NCI-H82 (cell line): Measurements from ENCODE around the gene PAOX.

ENCODE experiments used
- DNase-seq: peaks from one replicate; lab custom pipeline; 2025; lab: John Stamatoyannopoulos, UW

PAOX gene

DNA sequence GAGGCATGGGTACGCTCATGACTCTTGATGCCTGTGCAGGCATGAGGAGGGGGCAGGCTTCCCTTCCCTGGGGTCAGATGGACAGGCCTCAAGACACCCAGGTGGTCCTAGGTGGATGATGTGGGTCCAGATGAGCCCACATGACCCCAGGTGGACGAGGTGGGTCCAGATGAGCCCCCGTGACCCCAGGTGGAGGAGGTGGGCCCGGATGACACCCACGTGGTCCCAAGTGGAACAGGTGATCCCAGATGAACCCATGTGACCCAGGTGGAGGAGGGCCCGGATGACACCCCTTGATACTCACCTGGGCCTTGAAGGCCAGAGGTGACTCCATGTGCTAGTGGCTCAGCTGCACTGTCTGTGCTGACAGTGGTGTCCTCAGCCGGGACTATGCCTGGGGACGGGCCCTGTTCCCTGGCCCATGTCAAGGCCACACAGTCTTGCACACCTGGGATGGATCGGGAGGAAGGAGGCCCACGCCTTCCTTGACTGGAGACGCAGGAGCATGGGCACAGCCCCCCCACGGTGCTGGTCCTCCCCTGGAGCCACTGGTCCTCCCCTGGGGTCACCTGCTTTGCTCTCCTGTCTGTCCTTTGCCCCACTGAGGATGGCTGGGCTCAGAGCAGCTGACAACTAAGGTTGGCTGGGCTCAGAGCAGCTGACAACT, 28.6 kb upstream of the PAOX start:
- no peak for DNase-seq

GRCh38 chr10:133350950-133351329, 28.1 kb upstream of the PAOX start:
- no peak for DNase-seq

- peak; percentile 17 for DNase-seq
Observed at GRCh38 chr10:133351408-133352318, 27.4 kb upstream of the PAOX start.

DNA sequence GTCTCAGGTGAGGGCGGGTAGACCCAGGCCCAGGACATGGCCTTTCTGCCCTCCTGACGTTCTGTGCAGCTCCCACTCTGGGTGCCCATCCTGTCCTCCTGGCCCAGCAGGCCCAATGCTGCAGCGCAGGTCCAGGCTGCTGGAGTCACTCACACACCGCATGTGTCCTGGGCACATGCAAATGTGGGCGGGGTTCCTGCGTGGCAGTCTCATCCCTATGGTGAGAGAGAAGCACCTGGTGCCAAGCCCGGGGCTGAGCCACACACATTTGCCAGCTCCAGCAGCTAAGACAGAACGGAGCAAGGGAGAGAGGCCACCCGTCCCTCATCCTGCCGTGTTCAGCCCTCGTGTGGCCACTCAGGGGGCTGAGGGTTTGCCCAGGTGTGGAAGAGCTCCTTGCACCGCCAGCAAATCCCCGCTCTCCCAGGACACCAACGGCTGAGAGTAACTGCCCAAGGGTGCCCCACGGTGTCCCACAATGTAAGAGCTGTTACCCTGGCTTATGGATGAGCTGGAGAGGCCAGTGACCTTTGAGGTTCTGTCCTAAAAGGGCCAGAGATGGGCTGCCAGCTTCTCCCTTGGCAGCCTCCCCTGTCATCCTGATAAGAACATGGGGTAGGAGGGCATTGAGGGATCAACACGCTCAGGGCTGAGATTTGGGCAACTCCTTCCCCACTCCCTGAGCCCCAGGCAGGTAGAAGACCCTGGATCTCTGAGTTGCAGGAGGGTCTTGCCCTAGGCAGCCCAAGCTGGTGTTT, 25.7 kb upstream of the PAOX start:
- no peak for DNase-seq

- DNase-seq: no peak
Observed at GRCh38 chr10:133353988-133354605, 25.0 kb upstream of the PAOX start.

DNA sequence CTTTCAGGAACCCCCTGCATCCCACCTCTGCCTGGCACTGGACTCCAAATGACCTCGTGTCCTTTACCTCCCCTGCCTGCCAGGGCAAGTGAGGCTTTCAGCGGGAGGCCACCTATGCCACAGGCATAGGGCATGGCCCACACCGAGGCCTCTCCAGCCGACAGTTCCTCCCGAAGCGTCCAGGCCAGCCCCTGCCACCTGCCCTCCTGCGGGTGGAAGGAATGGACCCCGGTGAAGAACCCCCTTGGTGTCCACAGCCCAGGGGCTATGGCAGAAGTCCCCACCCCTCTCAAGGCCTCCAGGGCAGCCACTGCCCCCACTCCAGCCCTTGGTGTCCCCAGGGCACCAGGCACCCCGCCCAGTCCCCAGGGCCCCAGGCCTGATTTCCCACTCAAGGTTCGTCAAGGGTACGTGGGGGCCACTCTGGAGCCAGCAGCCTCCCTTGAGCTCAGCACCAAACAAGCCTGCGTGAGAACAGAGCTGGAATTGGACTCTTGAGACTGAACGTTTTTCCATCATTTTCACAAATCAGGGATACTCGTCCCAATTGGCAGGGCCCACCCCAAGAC, 24.3 kb upstream of the PAOX start:
- no peak for DNase-seq

DNA sequence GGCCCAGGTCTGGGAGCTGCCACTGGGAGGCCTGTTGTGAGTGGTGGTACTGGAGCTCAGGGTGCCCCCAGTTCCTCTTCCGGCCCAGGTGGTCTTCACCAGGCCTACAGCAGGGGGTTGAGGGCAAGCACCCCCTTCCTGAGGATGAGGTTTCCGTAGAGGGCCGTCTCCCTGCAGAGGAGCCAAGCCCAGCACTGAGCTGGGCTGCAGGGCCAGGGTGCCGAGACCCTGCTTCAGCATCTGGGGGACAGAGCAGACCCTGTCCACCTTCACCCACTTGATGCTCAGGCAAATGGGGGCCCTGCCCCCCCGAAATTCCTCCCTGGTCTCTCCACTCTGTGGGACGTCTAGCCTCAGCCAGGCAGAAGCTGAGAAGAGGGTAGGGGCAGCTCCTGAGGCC, 23.8 kb upstream of the PAOX start:
- no peak for DNase-seq

DNA sequence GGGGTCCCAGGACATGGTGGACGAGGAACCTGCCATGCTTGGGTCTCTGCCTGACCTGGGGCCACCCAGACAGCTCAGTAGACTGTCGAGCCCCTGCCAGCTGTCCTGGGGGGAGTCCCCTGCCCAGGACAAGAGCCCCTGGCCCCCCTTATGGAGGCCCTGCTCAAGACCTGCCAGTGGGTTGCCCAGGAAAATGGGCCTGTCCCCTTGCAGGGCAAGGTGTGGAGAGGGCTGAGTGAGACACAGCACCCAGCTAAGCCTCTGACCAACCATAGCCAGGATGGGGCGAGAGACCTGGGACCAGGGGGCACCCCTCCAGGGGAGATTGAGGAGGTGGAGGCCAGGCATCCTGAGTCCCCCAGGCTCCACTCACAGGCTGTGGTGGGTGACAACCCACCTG, 23.1 kb upstream of the PAOX start:
- no peak for DNase-seq

DNA sequence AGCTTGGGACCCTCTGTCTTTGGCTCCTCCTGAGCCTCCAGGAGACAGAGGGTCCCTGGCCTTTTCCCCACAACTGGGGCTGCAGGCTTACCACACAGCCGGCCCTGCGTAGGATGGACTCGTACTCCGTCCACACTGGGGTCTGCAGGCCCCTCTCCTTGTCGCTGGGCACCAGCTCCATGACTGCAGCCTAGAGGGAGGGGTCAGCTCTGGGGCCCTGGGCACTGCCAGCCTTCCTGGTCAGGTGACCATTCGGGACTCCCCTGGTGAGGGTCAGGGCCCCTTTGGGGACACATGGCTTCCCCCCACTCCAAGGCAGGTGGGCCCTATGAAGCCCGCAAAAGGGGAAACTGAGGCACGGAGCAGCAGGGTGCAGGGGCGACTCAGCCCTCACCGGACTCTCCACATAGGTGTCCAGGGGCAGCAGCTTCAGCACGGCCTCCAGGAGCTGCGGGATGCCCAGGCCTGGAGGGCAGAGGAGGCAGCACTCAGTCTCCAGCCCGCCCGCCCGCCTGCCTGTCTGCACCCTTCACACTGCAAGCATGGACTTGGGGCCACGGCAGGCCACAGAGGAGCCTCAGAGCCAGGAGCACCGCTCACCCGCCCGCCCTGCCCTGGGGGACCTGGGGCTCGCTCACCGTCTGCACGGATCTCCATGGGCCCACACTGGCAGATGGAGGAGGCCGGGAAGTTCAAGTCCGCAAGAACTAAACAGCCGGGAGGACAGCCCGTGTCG, 22.3 kb upstream of the PAOX start:
- DNase-seq: peak; percentile 27

- peak; percentile 79 for DNase-seq
Observed at GRCh38 chr10:133357285-133358161, 21.5 kb upstream of the PAOX start, which contains the start of gene FUOM. Gene FUOM (minus strand): TSS chr10:133358019. CDS start chr10:133358007, 12 bp downstream.

GRCh38 chr10:133358162-133358924, 20.7 kb upstream of the PAOX start:
- DNase-seq: no peak

DNA sequence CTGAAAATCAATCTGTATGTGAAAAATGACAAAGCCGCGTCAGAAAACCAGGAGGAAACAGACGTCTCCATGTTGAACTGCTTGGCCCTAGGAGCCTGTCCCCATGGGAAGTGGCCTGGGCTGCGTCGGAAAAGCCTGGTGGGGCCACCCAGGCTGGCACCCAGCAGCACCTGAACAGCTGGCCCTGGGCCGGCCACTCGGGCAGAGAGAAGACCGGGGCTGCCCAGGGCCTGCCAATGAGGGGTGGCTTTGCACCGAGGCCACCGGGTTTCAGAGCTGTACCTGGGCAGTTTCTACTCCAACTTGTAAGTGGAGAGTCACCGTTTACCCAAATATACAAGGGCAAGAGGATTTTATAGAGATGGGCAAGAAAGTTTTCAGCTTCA, 20.1 kb upstream of the PAOX start:
- DNase-seq: no peak

- peak; percentile 56 for DNase-seq
Observed at GRCh38 chr10:133359554-133359971, 19.5 kb upstream of the PAOX start.

- DNase-seq: no peak
Observed at GRCh38 chr10:133359972-133360610, 19.0 kb upstream of the PAOX start.

DNA sequence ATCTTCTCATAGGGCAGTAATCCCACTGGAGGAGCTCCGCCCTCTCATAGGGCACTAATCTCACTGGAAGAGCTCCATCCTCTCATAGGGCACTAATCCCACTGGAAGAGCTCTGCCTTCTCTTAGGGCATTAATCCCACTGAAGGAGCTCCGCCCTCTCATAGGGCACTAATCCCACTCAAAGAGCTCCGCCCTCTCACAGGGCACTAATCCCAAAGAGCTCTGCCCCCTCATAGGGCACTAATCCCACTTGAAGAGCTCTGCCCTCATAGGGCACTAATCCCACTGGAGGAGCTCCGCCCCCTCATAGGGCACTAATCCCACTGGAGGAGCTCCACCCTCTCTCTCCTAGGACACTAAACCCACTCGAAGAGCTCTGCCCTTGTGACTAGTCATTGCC, 17.8 kb upstream of the PAOX start:
- peak; percentile 69 for DNase-seq

- no peak for DNase-seq
Observed at GRCh38 chr10:133361773-133362441, 17.2 kb upstream of the PAOX start.

GRCh38 chr10:133362846-133363245, 16.2 kb upstream of the PAOX start:
- DNase-seq: no peak
